ENCODE results near the gene YEATS2.

YEATS2 gene

DNA sequence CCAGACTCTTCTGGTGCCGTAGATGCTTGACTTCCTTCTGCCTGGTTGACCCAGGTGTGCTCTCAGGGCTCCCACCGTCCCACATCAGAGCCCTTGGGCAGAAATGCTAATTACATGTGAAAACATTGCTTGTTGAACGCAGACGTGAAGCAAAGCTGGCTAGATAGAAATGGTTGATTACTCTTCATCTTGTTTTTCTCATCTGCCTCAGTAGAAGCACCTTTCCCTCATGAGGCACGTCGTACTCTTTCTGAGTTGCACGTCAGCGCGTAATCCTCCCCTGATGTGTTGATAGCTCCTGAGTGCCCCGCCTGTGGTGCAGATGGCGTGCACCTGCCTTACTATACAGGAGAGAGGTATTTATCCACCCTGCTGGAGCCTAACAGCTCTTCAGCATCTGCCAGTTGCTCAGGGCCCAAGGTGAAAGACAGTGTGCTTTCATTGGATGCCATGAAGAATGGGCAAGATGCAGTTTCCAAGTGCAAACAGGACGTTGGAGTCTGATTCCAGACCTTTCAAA lies 109.7 kb downstream of the YEATS2 start:
- H3K27ac ChIP-seq (ENCODE audit: low read depth, low read length): no peak overlapping the region
- H3K27me3 ChIP-seq (ENCODE audit: control insufficient read depth in 5 of 5, insufficient read depth in 4 of 5, low read length in 5 of 5): no peaks in the 10 kb centered on the region
- no peak overlapping the region for H3K9ac ChIP-seq (ENCODE audit: low read length in 5 of 5)
- no peak overlapping the region for H3K4me3 ChIP-seq (ENCODE audit: low read depth in 1 of 5, low read length in 5 of 5)
- no peaks in the 10 kb centered on the region for H3K4me1 ChIP-seq (ENCODE audit: control insufficient read depth in 5 of 5, insufficient read depth in 5 of 5, low read length in 5 of 5)
- peaks cover 10 to 94% (median 83%) of the 10 kb centered on the region in 5 donors for H3K36me3 ChIP-seq (ENCODE audit: control insufficient read depth in 5 of 5, insufficient read depth in 5 of 5, low read length in 5 of 5)
- no peaks in the 10 kb centered on the region for H3K9me3 ChIP-seq (ENCODE audit: control insufficient read depth in 5 of 5, low read length in 5 of 5)

DNA sequence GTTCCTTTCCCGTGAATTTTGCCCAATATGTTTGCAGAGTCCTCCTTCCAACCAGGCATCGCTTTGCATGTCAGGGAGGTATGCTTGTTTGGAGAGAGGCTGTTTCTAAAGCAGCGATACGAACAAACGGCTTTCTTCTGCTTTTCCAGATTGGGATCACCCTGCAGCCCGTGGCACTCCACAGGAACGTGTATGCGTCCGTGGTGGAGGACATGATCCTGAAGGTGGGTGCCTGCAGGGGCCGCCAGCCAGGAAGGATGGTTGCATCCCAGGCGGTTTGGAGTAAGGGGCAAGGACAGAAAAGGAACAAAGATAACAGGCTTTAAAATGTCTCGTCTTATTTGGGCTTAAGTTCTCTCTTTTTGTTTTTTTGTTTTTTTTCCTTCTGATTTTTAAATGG lies 110.3 kb downstream of the YEATS2 start:
- H3K4me1 ChIP-seq (ENCODE audit: control insufficient read depth in 5 of 5, insufficient read depth in 5 of 5, low read length in 5 of 5): no peaks in the 10 kb centered on the region
- H3K9me3 ChIP-seq (ENCODE audit: control insufficient read depth in 5 of 5, low read length in 5 of 5): no peaks in the 10 kb centered on the region
- no peak overlapping the region for H3K9ac ChIP-seq (ENCODE audit: low read length in 5 of 5)
- H3K27me3 ChIP-seq (ENCODE audit: control insufficient read depth in 5 of 5, insufficient read depth in 4 of 5, low read length in 5 of 5): no peaks in the 10 kb centered on the region
- H3K4me3 ChIP-seq (ENCODE audit: low read depth in 1 of 5, low read length in 5 of 5): no peak overlapping the region
- H3K36me3 ChIP-seq (ENCODE audit: control insufficient read depth in 5 of 5, insufficient read depth in 5 of 5, low read length in 5 of 5): peaks cover 10 to 94% (median 79%) of the 10 kb centered on the region in 5 donors
- no peak overlapping the region for H3K27ac ChIP-seq (ENCODE audit: low read depth, low read length)

DNA sequence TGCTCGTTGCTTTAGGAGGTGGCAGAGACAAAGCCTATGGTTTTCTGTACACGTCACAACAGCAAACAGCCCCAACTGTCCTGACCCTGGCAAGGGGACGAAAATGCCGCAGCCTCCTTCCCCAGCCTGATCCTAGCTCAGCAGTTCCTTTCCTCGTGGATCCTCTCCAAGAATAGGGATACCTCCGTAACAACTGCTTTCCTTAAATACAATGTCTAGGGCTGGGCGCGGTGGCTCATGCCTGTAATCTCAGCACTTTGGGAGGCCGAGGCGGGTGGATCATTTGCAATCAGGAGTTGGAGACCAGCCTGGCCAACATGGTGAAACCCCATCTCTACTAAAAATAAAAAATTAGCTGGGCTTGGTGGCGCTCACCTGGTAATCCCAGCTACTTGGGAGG lies 110.8 kb downstream of the YEATS2 start:
- H3K27ac ChIP-seq (ENCODE audit: low read depth, low read length): no peak overlapping the region
- peaks cover 10 to 94% (median 75%) of the 10 kb centered on the region in 5 donors for H3K36me3 ChIP-seq (ENCODE audit: control insufficient read depth in 5 of 5, insufficient read depth in 5 of 5, low read length in 5 of 5)
- no peaks in the 10 kb centered on the region for H3K4me1 ChIP-seq (ENCODE audit: control insufficient read depth in 5 of 5, insufficient read depth in 5 of 5, low read length in 5 of 5)
- no peaks in the 10 kb centered on the region for H3K9me3 ChIP-seq (ENCODE audit: control insufficient read depth in 5 of 5, low read length in 5 of 5)
- no peak overlapping the region for H3K9ac ChIP-seq (ENCODE audit: low read length in 5 of 5)
- H3K4me3 ChIP-seq (ENCODE audit: low read depth in 1 of 5, low read length in 5 of 5): no peak overlapping the region
- no peaks in the 10 kb centered on the region for H3K27me3 ChIP-seq (ENCODE audit: control insufficient read depth in 5 of 5, insufficient read depth in 4 of 5, low read length in 5 of 5)

DNA sequence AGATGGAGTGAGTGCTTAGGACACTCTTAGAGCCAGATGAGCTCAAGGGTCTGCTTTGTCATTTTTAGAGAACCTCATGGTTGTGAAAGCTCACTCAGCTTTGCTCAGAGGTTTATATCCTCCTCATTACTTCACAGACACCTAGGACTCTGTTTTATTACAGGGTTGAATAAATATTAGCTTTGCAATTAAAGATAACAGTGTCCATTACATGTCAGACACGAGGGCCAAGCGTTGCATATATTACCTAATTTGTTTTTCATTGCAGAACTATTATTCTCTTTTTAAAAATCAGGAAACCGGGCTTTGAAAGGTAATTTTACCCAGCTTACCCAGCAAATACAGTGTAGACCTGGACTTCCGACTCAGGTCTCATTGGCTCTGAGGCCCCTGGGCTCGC lies 111.7 kb downstream of the YEATS2 start:
- peaks cover 10 to 87% (median 67%) of the 10 kb centered on the region in 5 donors for H3K36me3 ChIP-seq (ENCODE audit: control insufficient read depth in 5 of 5, insufficient read depth in 5 of 5, low read length in 5 of 5)
- H3K27me3 ChIP-seq (ENCODE audit: control insufficient read depth in 5 of 5, insufficient read depth in 4 of 5, low read length in 5 of 5): no peaks in the 10 kb centered on the region
- no peak overlapping the region for H3K9ac ChIP-seq (ENCODE audit: low read length in 5 of 5)
- H3K4me3 ChIP-seq (ENCODE audit: low read depth in 1 of 5, low read length in 5 of 5): no peak overlapping the region
- H3K27ac ChIP-seq (ENCODE audit: low read depth, low read length): no peak overlapping the region
- no peaks in the 10 kb centered on the region for H3K9me3 ChIP-seq (ENCODE audit: control insufficient read depth in 5 of 5, low read length in 5 of 5)
- no peaks in the 10 kb centered on the region for H3K4me1 ChIP-seq (ENCODE audit: control insufficient read depth in 5 of 5, insufficient read depth in 5 of 5, low read length in 5 of 5)

- no peak overlapping the region for H3K27ac ChIP-seq (ENCODE audit: low read depth, low read length)
- no peak overlapping the region for H3K4me3 ChIP-seq (ENCODE audit: low read depth in 1 of 5, low read length in 5 of 5)
- H3K27me3 ChIP-seq (ENCODE audit: control insufficient read depth in 5 of 5, insufficient read depth in 4 of 5, low read length in 5 of 5): no peaks in the 10 kb centered on the region
- no peaks in the 10 kb centered on the region for H3K4me1 ChIP-seq (ENCODE audit: control insufficient read depth in 5 of 5, insufficient read depth in 5 of 5, low read length in 5 of 5)
- H3K9ac ChIP-seq (ENCODE audit: low read length in 5 of 5): no peak overlapping the region
- H3K36me3 ChIP-seq (ENCODE audit: control insufficient read depth in 5 of 5, insufficient read depth in 5 of 5, low read length in 5 of 5): peaks cover 10 to 79% (median 55%) of the 10 kb centered on the region in 5 donors
- no peaks in the 10 kb centered on the region for H3K9me3 ChIP-seq (ENCODE audit: control insufficient read depth in 5 of 5, low read length in 5 of 5)
Measured at GRCh38 chr3:183810643-183811594, 113.3 kb downstream of the YEATS2 start.

DNA sequence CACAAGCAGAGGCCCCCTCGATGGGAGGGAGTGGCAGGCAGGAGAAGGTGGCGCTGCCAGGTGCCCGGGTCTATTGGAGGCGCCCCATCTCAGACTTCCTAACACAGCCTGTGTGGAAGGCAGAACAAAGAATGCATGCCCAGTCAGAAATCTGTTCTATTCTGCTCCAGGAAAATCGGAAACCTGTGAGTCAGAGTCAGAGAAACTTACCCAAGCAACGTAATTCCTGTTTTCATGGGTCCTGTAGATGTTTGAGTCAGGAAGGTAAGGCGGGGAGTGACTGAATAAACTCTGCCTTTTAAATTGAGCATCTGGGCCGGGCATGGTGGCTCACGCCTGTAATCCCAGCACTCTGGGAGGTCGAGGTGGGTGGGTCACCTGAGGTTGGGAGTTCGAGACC lies 114.0 kb downstream of the YEATS2 start:
- Histone ChIP-seq H3K36me3 (ENCODE audit: control insufficient read depth in 5 of 5, insufficient read depth in 5 of 5, low read length in 5 of 5) (peaks cover 6 to 76% (median 55%) of the 10 kb centered on the region in 5 donors), H3K4me3 (ENCODE audit: low read depth in 1 of 5, low read length in 5 of 5) (no peak overlapping the region), H3K27ac (ENCODE audit: low read depth, low read length) (no peak overlapping the region), H3K9me3 (ENCODE audit: control insufficient read depth in 5 of 5, low read length in 5 of 5) (no peaks in the 10 kb centered on the region), H3K27me3 (ENCODE audit: control insufficient read depth in 5 of 5, insufficient read depth in 4 of 5, low read length in 5 of 5) (no peaks in the 10 kb centered on the region), H3K4me1 (ENCODE audit: control insufficient read depth in 5 of 5, insufficient read depth in 5 of 5, low read length in 5 of 5) (no peaks in the 10 kb centered on the region), H3K9ac (ENCODE audit: low read length in 5 of 5) (no peak overlapping the region)

- Histone ChIP-seq H3K9me3 (ENCODE audit: control insufficient read depth in 5 of 5, low read length in 5 of 5) (no peaks in the 10 kb centered on the region), H3K27ac (ENCODE audit: low read depth, low read length) (no peak overlapping the region), H3K36me3 (ENCODE audit: control insufficient read depth in 5 of 5, insufficient read depth in 5 of 5, low read length in 5 of 5) (peaks cover 6 to 74% (median 45%) of the 10 kb centered on the region in 5 donors), H3K4me1 (ENCODE audit: control insufficient read depth in 5 of 5, insufficient read depth in 5 of 5, low read length in 5 of 5) (no peaks in the 10 kb centered on the region), H3K27me3 (ENCODE audit: control insufficient read depth in 5 of 5, insufficient read depth in 4 of 5, low read length in 5 of 5) (no peaks in the 10 kb centered on the region), H3K9ac (ENCODE audit: low read length in 5 of 5) (no peak overlapping the region), H3K4me3 (ENCODE audit: low read depth in 1 of 5, low read length in 5 of 5) (no peak overlapping the region)
Measured at GRCh38 chr3:183812761-183813445, 115.3 kb downstream of the YEATS2 start.

DNA sequence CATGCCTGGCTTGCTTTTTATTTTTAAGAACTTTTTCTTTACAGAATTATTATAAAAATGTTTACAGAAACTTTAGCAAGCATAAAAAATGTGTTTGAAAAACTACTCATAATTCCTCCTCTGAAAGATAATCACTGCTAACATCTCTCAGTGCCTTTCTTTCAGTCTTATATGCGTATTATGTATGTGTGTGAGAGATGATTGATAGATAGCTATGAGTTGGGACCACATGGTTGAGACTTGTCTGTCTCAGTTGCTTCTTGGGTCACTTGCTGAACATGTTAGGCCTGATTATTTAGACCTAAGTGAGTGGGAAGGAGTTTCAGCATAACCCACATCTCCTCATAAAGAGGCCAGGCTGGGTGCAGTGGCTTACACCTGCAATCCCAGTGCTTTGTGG lies 116.6 kb downstream of the YEATS2 start:
- Histone ChIP-seq H3K4me1 (ENCODE audit: control insufficient read depth in 5 of 5, insufficient read depth in 5 of 5, low read length in 5 of 5) (no peaks in the 10 kb centered on the region), H3K27me3 (ENCODE audit: control insufficient read depth in 5 of 5, insufficient read depth in 4 of 5, low read length in 5 of 5) (no peaks in the 10 kb centered on the region), H3K9me3 (ENCODE audit: control insufficient read depth in 5 of 5, low read length in 5 of 5) (no peaks in the 10 kb centered on the region), H3K27ac (ENCODE audit: low read depth, low read length) (no peak overlapping the region), H3K4me3 (ENCODE audit: low read depth in 1 of 5, low read length in 5 of 5) (no peak overlapping the region), H3K36me3 (ENCODE audit: control insufficient read depth in 5 of 5, insufficient read depth in 5 of 5, low read length in 5 of 5) (peaks cover 1 to 64% (median 34%) of the 10 kb centered on the region in 5 donors), H3K9ac (ENCODE audit: low read length in 5 of 5) (no peak overlapping the region)

GRCh38 chr3:183815563-183815940 lies 118.0 kb downstream of the YEATS2 start:
- Histone ChIP-seq H3K9me3 (ENCODE audit: control insufficient read depth in 5 of 5, low read length in 5 of 5) (no peaks in the 10 kb centered on the region), H3K4me1 (ENCODE audit: control insufficient read depth in 5 of 5, insufficient read depth in 5 of 5, low read length in 5 of 5) (no peaks in the 10 kb centered on the region), H3K27ac (ENCODE audit: low read depth, low read length) (no peak overlapping the region), H3K27me3 (ENCODE audit: control insufficient read depth in 5 of 5, insufficient read depth in 4 of 5, low read length in 5 of 5) (no peaks in the 10 kb centered on the region), H3K9ac (ENCODE audit: low read length in 5 of 5) (no peak overlapping the region), H3K36me3 (ENCODE audit: control insufficient read depth in 5 of 5, insufficient read depth in 5 of 5, low read length in 5 of 5) (peaks cover 0 to 51% (median 25%) of the 10 kb centered on the region in 5 donors), H3K4me3 (ENCODE audit: low read depth in 1 of 5, low read length in 5 of 5) (no peak overlapping the region)

DNA sequence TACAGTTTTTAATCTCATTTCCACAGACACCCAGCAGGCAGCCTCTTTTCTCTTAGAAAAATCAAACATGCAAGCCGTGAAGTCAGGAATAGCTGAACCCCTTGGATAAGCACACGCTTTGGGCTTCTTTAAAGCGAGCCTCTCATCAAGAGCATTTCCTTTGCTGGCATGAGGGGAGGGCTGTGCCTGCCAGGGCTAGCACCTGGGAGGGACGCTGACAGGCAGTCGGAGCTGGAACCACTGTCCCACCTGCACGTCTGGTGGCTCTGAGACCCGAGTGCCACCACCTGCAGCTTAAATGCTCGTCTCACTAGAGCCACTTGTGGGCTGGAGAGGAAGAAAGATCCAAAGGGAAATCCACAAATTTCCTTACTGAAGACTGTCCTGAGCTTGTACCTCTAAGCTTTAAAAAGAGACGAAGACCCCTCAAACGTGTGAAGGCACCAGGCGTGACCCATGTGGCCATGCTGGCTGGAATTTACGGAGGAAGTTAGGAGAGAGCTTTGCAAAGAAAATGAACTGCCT lies 118.4 kb downstream of the YEATS2 start:
- H3K27me3 ChIP-seq (ENCODE audit: control insufficient read depth in 5 of 5, insufficient read depth in 4 of 5, low read length in 5 of 5): no peaks in the 10 kb centered on the region
- H3K36me3 ChIP-seq (ENCODE audit: control insufficient read depth in 5 of 5, insufficient read depth in 5 of 5, low read length in 5 of 5): peaks cover 0 to 46% (median 20%) of the 10 kb centered on the region in 5 donors
- no peak overlapping the region for H3K4me3 ChIP-seq (ENCODE audit: low read depth in 1 of 5, low read length in 5 of 5)
- H3K9ac ChIP-seq (ENCODE audit: low read length in 5 of 5): no peak overlapping the region
- no peaks in the 10 kb centered on the region for H3K4me1 ChIP-seq (ENCODE audit: control insufficient read depth in 5 of 5, insufficient read depth in 5 of 5, low read length in 5 of 5)
- H3K27ac ChIP-seq (ENCODE audit: low read depth, low read length): no peak overlapping the region
- H3K9me3 ChIP-seq (ENCODE audit: control insufficient read depth in 5 of 5, low read length in 5 of 5): no peaks in the 10 kb centered on the region
